ENCODE results near the gene HERPUD2.

- TF ChIP-seq, protein P1, sequence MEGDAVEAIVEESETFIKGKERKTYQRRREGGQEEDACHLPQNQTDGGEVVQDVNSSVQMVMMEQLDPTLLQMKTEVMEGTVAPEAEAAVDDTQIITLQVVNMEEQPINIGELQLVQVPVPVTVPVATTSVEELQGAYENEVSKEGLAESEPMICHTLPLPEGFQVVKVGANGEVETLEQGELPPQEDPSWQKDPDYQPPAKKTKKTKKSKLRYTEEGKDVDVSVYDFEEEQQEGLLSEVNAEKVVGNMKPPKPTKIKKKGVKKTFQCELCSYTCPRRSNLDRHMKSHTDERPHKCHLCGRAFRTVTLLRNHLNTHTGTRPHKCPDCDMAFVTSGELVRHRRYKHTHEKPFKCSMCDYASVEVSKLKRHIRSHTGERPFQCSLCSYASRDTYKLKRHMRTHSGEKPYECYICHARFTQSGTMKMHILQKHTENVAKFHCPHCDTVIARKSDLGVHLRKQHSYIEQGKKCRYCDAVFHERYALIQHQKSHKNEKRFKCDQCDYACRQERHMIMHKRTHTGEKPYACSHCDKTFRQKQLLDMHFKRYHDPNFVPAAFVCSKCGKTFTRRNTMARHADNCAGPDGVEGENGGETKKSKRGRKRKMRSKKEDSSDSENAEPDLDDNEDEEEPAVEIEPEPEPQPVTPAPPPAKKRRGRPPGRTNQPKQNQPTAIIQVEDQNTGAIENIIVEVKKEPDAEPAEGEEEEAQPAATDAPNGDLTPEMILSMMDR (IDR thresholded peaks at IDR 0.05), result no peak
- TF ChIP-seq POLR2A (IDR thresholded peaks at IDR 0.05), result no peak
These were observed 23.9 kb downstream of the HERPUD2 start for GRCh38 chr7:35670856-35671569.
